Measurements from ENCODE around the gene CCDC178.
"Not testable (repeated sequence)": the region's sequence is repeated elsewhere in the genome, so short reads cannot be mapped to it uniquely, and the experiment has no call there.

Gene CCDC178

GRCh38 chr18:33210575-33211189 is 229.8 kb downstream of the CCDC178 start:
- DNase-seq = peak; percentile 54

- no peak for DNase-seq
Observed at GRCh38 chr18:33205777-33206176, 234.7 kb downstream of the CCDC178 start.

- DNase-seq = no peak
Observed at GRCh38 chr18:33201509-33201926, 239.0 kb downstream of the CCDC178 start.

GRCh38 chr18:33195795-33196194 is 244.7 kb downstream of the CCDC178 start:
- DNase-seq = no peak

GRCh38 chr18:33194793-33195192 is 245.7 kb downstream of the CCDC178 start:
- DNase-seq = no peak

- no peak for DNase-seq
Observed at GRCh38 chr18:33184958-33185357, 255.6 kb downstream of the CCDC178 start.

- no peak for DNase-seq
Observed at GRCh38 chr18:33184175-33184574, 256.3 kb downstream of the CCDC178 start.

GRCh38 chr18:33183136-33183535 is 257.4 kb downstream of the CCDC178 start:
- DNase-seq = no peak

GRCh38 chr18:33181016-33181415 is 259.5 kb downstream of the CCDC178 start:
- DNase-seq = no peak

- no peak for DNase-seq
Observed at GRCh38 chr18:33169218-33169617, 271.3 kb downstream of the CCDC178 start.

- DNase-seq = not testable (repeated sequence)
Observed at GRCh38 chr18:33164121-33164520, 276.4 kb downstream of the CCDC178 start.

- no peak for DNase-seq
Observed at GRCh38 chr18:33161131-33161530, 279.4 kb downstream of the CCDC178 start.

GRCh38 chr18:33159151-33159550 is 281.4 kb downstream of the CCDC178 start:
- no peak for DNase-seq

- no peak for DNase-seq
Observed at GRCh38 chr18:33157893-33158292, 282.6 kb downstream of the CCDC178 start.

GRCh38 chr18:33156906-33157470 is 283.5 kb downstream of the CCDC178 start:
- no peak for DNase-seq

- no peak for DNase-seq
Observed at GRCh38 chr18:33154049-33154448, 286.5 kb downstream of the CCDC178 start.

- no peak for DNase-seq
Observed at GRCh38 chr18:33152376-33152775, 288.1 kb downstream of the CCDC178 start.

GRCh38 chr18:33147811-33148210 is 292.7 kb downstream of the CCDC178 start:
- DNase-seq = not testable (repeated sequence)

GRCh38 chr18:33146014-33146413 is 294.5 kb downstream of the CCDC178 start:
- no peak for DNase-seq

- DNase-seq = no peak
Observed at GRCh38 chr18:33135951-33136660, 304.4 kb downstream of the CCDC178 start.

- no peak for DNase-seq
Observed at GRCh38 chr18:33132657-33133056, 307.9 kb downstream of the CCDC178 start.

- no peak for DNase-seq
Observed at GRCh38 chr18:33128581-33128980, 311.9 kb downstream of the CCDC178 start.

- DNase-seq = peak; percentile 70
Observed at GRCh38 chr18:33123862-33124518, 316.5 kb downstream of the CCDC178 start.

GRCh38 chr18:33116376-33116775 is 324.1 kb downstream of the CCDC178 start:
- peak; percentile 88 for DNase-seq
